ENCODE data around the gene CCDC71.

CCDC71 gene

DNA sequence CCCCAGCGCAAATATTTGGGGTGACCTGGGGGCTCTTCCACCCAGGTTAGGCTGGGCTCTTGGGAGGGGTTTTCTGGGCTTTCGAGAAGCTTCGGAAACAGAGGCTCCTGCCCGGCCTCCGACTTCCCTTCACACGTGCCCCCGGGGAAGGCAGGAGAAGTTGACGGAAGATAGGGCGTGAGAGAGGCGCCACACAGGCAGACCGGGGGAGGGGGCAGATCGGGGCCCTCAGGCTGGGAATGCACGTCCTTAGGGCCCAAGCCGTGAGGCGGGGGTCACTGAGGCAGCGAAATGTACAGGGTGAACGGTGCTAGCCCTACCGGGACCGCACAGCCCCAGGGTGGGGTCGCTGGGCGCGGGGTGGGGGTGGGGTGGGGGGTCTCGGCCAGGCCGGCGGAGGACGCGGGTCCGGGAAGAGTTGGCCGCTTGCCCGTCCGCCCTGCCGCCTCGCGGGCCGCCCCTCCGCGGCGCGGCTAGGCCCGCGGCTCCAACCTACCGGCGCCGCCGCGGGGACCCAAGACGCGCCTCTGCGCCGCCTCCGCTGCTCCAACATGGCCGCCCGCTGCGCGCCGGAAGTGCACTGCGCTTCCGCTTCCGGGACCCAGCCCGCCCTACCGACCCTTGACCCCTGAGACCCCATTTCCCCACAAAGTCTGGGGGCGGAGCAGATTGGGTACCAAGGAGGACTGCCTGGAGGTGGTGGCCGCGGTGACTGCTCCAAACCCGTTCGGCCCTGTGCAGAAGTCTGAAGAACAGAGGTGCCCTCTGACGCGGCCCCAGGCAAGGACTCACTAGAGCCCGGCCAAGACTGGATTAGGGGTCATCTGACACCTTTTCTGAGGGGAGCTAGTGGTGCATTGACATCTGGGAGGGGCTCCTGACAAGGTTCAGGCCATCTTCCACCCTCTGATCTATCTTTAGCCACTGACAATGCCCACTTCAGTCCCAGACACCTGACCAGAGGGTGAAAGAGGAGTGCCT is at the start of gene CCDC71:
Gene CCDC71, minus strand, starts transcription at position 561 of the 981 bp plus-strand sequence. CDS start 2,123 bp downstream, outside the sequence.
- DNase-seq: peak; percentile 34

DNA sequence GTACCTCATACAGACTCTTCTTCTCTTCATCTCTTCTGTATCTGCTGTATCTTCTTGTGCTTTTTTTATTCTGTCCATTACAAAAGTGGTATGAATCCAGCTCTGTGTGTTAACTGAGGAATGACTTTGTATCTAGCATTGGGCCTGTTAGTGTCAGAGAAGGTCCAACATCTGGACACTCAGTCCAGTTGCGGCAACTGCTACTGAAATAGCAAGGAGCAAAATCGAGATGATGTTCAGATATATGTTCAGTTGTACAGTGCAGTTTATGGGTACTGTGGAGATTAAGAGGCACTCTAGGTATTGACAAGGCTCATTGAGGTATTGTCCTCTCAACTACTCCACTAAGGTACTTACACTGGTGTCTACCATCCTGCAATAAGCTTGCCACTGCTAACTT is 47.9 kb upstream of the CCDC71 start:
- DNase-seq: no peak

DNA sequence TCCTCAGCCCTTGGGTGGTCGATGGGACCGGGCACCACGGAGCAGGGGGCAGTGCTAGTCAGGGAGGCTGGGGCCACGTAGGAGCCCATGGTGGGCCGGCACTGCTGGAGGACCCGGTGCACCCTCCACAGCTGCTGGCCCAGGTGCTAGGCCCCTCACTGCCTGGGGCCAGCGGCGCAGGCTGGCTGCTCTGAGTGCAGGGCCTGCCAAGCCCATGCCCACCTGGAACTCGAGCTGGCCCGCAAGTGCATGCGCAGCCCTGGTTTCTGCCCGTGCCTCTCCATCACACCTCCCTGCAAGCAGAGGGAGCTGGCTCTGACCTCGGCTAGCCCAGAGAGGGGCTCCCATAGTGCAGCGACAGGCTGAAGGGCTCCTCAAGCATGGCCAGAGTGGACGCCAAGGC is 47.4 kb upstream of the CCDC71 start:
- no peak for DNase-seq

DNA sequence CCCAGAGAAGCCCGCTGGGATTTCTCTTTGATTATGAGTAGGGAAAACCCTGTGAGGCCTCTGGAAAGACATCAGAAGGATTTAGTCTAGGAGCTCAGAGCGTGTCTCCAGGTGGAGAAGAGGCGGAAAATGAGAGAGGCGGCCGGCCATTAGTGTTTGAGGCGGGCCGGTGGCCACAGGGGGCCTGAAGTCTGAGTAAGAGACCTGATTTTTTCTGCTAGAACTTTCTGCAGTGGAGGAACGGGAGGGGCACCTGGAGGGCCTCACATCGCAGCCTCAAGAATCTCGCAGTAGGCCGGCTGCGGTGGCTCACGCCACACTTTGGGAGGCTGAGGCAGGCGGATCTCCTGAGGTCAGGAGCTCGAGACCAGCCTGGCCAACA is 33.8 kb upstream of the CCDC71 start:
- no peak for DNase-seq

DNA sequence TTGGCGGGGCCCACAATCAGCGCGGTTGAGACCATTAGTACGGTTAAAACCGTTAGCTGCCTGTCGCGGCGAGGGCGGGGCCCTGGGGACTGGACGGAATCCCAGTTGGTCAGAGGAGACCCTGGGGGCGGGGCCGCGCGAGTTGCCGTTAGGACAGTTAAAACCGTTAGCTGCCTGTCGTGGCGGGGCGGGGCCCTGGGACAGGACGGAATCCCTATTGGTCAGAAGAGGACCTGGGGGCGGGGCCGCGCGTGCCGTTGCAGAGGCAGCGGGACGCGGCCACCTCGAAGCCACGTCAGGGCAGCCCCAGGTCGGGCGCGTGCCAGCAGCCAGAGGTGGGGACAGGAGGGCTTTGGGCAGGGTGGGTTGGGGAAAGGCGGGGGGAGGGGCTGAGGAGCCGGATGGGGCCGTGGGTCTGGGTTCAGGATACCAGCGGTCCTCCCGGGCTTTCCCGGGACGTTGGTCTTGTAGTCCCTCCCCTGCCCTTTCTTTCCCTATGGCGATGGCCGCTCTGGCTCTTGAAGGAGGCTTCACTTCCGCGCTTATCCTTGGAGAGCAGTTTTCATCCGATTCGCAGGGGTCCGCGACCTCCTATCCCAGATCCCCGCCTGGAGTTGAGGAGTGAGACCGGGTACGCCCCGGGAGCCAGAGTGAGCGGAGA is 33.2 kb upstream of the CCDC71 start:
- no peak for DNase-seq

DNA sequence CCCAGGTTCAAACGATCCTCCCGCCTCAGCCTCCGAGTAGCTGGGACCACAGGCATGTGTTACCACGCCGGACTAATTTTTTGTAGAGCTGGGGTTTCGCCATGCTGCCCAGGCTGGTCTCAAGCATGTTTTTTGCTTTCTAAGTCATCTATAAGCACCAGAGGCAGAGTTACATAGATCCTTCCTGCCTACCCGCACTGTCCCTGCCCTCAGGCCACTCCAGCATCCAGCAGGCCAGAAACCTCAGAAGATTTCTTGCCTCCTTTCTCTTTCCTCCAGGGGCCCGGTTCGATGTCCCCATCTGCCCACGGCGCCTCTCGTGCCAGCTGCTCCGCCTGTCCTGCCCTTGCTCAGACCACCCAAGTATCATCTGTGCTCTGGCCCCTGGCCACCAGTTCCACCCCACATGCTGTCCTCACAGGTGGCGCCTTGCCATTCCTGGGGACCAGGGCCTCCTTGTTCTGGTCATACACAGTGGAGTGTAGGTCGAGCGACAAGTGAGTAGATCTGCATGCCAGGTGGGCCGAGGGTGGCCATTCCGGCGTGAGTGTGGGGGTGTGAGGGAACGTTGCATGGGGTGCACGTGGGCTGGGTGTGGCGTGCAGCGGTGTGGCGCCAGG is 32.6 kb upstream of the CCDC71 start:
- no peak for DNase-seq

DNA sequence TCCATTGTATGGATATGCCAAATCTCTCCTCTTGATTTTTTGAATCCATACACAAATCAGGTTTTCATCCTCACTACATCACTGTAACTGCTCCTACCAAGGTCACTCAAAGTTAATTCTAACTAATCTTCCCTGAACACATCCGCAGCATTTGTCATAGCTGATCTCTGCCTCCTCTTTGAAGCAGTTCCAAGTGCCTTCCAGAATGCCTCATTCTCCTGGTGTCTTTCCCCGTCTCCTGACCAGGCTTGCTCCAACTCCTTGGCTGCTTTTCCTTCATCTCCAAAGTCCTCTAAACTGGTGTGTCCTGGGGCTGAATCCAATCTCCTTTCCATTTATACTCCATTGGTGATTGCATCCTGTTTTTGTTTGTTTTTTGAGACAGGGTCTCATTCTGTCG is 32.0 kb upstream of the CCDC71 start:
- DNase-seq: no peak

DNA sequence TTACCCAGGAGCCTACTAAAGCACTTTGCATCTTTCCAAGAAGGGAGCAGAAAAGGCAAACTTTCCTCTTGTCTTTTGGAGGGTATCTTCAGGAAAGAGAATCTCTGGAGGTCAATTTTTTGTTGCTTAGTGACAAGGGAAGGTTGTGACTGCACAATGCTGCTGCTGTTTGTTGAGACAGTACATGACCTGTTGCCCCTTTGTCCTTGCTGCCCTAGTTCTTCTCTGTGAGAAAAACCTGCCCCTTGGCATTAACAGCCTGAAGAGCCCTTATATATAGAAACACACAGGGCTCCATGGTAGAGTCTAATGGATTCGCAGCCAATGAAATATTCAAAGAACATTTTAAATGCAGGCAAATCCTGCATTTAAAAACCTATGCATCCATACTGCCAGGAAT is 25.6 kb upstream of the CCDC71 start:
- no peak for DNase-seq

DNA sequence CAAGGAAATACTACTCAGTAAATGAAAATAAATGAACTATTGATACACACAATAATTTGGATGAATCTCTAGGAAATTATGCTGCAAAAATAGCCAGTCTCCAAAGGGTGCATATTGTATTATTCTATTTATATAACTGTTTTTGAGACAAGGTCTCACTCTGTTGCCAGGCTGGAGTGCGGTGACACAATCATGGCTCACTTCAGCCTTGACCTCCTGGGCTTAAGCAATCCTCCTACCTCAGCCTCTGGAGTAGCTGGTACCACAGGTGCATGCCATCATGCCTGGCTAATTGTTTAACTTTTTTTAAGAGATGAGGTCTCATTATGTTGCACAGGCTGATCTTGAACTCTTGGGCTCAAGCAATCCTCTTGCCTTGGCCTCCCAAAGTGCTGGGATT is 17.7 kb upstream of the CCDC71 start:
- DNase-seq: no peak

DNA sequence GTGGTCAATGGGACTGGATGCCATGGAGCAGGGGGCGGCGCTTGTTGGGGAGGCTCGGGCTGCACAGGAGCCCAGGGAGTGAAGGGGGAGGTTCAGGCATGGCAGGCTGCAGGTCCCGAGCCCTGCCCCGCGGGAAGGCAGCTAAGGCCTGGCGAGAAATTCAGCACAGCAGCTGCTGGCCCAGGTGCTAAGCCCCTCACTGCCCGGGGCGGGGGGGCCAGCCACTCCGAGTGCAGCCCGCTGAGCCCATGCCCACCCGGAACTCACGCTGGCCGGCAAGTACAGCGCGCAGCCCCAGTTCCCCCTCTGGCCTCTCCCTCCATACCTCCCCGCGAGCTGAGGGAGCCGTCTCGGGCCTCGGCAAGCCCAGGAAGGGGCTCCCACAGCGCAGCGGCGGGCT is 16.6 kb upstream of the CCDC71 start:
- DNase-seq: no peak

DNA sequence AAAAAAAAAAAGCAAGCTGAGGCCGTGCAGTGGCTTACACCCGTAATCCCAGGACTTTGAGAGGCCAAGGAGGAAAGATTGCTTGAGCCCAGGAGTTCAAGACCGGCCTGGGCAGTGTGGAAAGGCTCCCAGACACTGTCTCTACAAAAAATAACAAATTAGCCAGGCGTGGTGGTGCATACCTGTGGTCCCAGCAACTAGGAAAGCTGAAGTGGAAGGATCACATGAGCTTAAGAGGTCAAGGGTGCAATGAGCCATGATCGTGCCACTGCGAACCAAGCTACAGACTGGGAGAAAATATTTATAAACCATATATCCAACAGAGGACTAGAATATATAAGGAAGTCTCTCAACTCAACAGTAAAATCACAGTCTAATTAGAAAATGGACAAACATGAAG is 15.2 kb upstream of the CCDC71 start:
- no peak for DNase-seq

DNA sequence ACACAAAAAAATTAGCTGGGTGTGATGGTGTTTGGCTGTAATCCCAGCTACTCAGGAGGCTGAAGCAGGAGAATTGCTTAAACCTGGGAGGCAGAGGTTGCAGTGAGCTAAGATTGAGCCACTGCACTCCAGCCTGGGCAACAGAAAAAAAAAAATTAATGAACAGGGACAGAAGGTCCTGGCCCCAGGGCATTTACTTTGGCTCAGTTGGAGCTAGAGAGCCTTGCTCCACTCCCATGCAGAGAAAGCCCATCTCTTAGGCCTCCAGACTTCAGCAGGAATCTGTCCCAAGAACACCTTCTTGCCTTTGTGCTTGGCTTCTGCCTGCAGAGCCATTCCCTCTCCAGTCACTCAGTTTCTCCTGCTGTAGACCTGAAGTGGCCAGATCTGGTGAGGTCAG is 14.0 kb upstream of the CCDC71 start:
- DNase-seq: no peak

DNA sequence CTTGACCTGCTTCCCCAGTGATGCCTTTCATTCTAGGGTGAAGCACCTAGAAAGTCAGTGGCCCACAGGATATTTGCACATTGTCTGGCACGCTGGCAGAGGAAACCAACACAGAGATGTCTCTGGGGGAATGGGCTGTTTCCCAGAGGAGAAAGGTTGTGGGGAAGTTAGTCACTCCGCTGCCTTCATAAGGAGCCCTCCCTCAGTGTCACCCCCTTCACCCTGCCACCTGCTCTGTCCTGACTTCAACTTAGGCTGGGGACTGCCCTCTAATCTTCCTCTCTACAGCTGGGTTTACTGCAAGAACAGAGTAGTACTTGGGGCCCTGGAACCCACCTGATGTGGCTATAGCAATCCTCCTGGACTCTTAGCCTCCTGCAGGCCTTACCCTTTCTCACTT is 10.9 kb upstream of the CCDC71 start:
- DNase-seq: no peak

DNA sequence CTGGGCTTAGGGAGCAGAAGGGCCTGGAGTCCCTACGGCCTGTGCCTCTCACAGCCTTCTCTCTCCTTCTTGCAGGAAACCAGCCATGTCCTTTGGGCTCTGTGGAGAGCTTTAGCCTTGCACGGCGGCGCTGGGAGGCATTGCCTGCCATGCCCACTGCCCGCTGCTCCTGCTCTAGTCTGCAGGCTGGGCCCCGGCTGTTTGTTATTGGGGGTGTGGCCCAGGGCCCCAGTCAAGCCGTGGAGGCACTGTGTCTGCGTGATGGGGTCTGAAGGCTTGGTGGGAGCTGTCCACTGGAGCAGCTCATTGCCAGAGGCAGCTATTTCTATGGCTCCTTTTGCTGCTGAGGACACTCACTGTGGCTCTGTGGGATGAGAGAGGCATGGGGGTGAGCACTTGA is 9.4 kb upstream of the CCDC71 start:
- no peak for DNase-seq

DNA sequence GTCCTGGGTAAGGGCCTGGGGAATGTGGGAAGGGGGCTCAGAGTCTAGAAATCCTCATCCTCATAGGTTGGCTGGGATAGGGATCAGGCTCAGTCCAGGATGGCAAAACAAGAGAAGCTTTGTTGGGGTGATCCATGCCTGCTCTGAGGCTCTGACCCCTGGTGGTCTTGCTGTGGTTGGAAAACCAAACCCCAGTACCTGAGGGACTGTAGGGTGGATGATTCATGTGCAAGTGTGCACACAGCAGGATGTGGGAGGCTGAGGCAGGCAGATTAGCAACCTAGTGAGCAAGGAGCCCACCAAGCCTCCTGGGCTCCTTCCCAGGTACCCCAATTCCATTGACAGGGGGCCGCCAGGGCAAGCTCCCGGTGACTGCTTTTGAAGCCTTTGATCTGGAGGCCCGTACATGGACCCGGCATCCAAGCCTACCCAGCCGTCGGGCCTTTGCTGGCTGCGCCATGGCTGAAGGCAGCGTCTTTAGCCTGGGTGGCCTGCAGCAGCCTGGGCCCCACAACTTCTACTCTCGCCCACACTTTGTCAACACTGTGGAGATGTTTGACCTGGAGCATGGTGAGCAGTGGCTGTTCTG is 8.4 kb upstream of the CCDC71 start:
- no peak for DNase-seq

DNA sequence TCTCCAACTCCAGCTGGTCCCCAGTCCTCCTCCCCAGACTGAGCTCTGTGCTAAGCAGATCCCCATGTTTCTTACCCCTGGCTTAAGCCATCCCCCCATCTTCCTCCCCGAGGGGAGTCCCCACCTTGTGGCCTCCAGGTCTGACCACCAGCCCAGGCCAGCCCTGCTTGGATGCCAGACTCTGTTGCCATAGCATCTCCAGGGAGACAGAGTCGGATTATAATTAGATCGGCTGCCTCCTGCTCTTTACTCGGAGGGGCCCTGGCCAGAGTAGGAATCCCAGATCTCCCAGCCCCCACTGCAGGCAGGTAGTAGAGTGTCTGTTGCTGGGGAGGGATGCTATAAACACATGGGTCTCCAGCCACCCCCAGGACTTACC is 7.7 kb upstream of the CCDC71 start:
- DNase-seq: no peak

DNA sequence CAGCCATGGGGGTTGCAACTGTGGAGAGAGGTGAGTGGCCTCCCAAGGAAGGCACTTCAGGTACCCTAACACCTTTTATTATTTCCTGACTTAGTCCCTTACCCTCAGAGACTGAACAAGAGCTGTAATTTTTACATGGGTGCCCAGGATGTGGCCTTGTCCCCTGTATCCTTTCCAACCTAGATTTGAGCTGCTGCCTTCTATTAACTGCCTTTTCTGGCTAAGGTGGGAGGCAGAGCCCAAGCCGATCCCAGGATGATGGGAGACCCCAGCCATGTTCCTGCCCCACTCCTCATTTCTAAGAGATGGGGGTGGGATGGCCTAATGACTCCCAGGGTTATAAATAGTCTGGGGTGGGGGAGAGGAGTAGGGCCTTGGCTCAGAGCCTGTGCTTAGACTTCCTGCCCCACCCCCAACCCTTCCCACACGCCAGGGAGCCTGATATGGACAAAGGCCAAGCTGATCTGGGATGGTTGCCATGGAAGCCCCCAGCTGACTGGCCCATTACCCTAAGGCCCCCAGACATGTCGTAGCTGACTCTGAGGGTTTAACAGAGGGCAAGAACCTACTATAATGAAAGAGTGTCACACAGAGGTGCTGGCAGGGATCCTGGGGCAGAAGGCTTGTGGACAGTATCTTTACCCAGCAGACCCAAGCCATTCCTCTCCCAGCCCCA is 7.1 kb upstream of the CCDC71 start:
- DNase-seq: no peak

DNA sequence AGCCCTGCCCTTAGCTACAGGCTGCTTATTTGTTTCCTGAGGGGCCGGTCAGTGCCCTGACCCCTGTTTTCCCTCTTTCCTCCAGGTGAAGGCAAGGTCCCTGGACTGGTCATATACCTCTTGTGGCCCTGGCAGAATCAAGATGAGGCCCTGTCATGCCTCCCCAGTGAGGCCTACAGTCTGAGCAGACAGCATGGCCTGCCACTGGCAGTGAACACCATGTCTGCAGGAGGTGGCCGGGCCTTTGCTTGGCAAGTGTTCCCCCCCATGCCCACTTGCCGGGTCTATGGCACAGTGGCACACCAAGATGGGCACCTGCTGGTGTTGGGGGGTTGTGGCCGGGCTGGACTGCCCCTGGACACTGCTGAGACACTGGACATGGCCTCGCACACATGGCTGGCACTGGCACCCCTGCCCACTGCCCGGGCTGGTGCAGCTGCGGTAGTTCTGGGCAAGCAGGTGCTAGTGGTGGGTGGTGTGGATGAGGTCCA is 6.5 kb upstream of the CCDC71 start:
- DNase-seq: no peak

DNA sequence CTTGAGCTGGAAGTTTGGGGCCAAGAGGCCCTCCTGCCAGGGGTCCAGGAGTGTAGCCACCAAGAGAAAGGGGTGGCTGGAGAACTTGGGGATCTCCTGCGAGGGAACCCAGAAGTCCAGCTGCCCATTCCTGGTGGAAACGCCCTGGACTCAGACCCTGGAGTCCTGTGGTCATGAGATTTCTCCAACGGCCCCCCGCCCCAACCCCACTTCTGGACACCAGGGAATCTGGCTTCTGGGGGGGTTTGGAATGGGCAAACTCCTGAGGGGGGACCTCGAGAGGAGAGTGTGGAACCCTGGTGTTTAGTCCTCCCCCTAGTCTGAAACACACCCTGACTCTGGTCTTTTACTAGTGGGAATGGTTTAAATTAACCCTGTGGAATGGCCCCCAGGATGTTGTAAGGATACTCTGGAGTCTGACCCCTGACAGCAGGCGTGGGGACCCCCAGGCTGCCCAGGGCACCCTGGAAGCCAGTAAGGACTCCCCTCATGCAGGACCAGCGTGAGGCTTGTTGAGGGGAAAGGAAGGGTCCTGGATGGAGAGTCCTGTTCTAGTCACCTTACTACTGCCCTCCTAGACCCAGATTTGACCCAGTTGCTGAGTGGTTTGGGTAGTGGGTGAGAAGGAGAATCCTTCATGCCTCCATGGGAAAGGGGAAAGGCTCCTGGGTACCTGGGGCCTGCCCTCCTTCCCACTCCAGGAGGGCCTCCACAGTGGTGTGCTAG is 5.8 kb upstream of the CCDC71 start:
- DNase-seq: no peak

DNA sequence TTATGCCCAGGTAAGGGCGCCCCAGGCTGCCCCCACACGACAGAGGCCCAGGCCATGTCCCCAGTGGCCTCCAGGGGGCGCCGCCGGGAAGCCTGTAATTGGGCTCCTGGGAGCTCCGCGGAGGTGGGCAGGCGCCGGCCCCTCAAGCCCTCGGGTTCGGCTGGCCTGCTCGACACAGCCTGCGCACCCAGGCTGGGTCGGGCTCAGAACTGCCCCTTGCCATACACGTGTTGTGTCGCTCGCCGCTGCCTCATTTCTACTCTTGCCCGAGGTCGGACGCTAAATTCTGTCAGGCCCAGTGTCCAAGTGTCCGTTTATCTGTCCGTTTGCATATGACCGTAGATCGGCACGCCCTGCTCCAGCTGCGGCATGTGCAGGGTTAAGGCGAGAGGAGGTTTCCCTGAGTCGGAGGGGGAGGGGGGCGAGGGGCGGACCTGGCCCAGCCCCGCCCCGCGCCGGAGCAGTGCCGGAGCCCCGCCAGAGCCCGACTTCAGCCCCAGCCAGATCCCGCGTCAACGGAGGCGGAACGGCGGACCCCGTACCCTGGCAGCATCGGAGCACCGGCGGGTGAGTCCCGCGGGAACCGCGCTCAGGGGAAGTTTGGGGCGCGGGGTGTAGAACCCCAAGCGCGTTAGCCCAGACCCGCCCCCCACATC is 5.1 kb upstream of the CCDC71 start, which contains the start of gene KLHDC8B:
Gene KLHDC8B, plus strand, starts transcription at position 480 of the 656 bp plus-strand sequence. CDS start 1,172 bp downstream, outside the sequence.
- peak; percentile 67 for DNase-seq

DNA sequence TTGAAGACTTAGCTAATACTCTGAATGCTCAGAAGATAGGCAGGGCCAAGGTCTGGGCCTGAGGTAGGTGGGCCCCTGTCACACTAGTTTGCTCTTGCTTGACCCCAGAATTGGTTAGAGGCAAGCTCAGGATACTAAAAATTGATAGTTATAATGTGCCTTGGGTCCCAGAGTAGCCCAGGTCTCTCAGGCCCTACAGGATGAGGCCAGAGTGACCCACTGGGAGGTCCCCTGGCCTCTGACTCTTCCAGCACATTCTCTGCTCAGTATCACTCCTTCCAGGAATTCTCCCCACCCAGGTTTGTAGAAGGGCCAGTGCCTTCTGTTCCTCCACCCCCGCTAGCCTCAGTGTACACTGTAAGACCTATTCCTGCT is 4.6 kb upstream of the CCDC71 start:
- DNase-seq: no peak

Data from NCI-H510A (cell line).